Prostate gland (tissue), 2 donors: ENCODE data around the gene CCL27. TPM values are rescaled to one million over a fixed set of nuclear protein-coding genes. Genes with fewer than 3 reads are reported as not detected.

ENCODE experiments used
- DNase-seq: peaks from one replicate; pipeline ENCODE4 v3.0.0-alpha.2; 2019; ENCODE audit warnings: low spot score
- H3K27ac ChIP-seq, 2 donors: fragments of 200-600 bp; sonication (generic); 2 replicates each; pipeline ENCODE4 v1.5.1; 2017 to 2019
- H3K27me3 ChIP-seq: fragments of 200-600 bp; sonication (generic); replicated peaks from 2 replicates; pipeline ENCODE4 v1.5.1; 2019; ENCODE audit not compliant: insufficient read depth
- H3K36me3 ChIP-seq, 2 donors: fragments of 200-600 bp; sonication (generic); 1 replicate in 1 of 2; 2 replicates in 1 of 2; pipeline versions ENCODE4 v1.5.1 to v1.8.1; 2017 to 2019
- H3K4me1 ChIP-seq: fragments of 200-600 bp; sonication (generic); replicated peaks from 2 replicates; pipeline ENCODE4 v1.5.1; 2019
- H3K4me3 ChIP-seq, 2 donors: fragments of 200-600 bp; sonication (generic); 2 replicates each; pipeline ENCODE4 v1.5.1; 2017 to 2019
- H3K9me3 ChIP-seq: fragments of 200-600 bp; sonication (generic); 2 replicates; pipeline ENCODE4 v1.5.1; 2017
- POLR2A ChIP-seq: fragments of 450-650 bp; IDR thresholded peaks from one replicate; pipeline ENCODE4 v1.6.1; 2016; ENCODE audit warnings: antibody characterized with exemption, mild to moderate bottlenecking
- POLR2AphosphoS5 ChIP-seq: sonication (generic); formaldehyde crosslinking; IDR thresholded peaks from one replicate; pipeline ENCODE4 v1.6.1; 2017; ENCODE audit warnings: antibody characterized with exemption
- WGBS: methylation state at CpG from one replicate; pipeline ENCODE4 v1.1.5; 2018; 5-methylcytosine and 5-hydroxymethylcytosine counted together
- intact Hi-C: fragments of 100-400 bp; cut with DNase I; formaldehyde crosslinking; loops from one replicate; pipeline ENCODE4 v1.14.2; 2022
- total RNA-seq, 2 donors: library from RNA; depleted of rRNA; stranded (reverse); fragments of >200 nt; gene quantifications; one replicate each; pipeline ENCODE4 v1.1.0, GENCODE V29; 2016
- TF ChIP-seq, protein P1 (sequence below), 4 experiments: fragments of 200-600 bp in 2 of 4; fragments of 450-650 bp in 2 of 4; sonication (generic) in 2 of 4; IDR thresholded peaks; 1 replicate in 3 of 4; 2 replicates in 1 of 4; pipeline ENCODE4 v1.5.1; 2016 to 2019; ENCODE audit warnings: antibody characterized with exemption in 4 of 4, mild to moderate bottlenecking in 2 of 4, moderate library complexity in 2 of 4

Gene CCL27
- total RNA-seq, 2 donors from 2014 or later = not detected

DNA sequence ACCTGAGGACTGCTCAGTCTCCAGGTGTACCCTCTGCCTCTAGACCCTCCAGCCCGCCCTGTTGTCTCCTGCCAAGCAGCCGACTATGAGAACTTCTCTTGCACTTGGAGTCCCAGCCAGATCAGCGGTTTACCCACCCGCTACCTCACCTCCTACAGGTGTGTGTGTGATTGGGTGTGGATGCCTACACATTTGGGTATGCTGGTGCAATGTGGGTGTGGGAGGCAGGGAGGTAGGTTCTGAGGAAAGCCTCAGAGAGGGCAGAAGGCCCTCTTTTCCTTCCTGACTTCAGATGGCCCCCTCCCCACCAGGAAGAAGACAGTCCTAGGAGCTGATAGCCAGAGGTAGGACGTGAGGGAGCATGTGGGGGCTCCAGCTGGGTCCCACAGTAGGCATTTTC is 5.5 kb downstream of the CCL27 start:
- Histone ChIP-seq H3K36me3 (no peaks in the 10 kb centered on the region), H3K9me3 (no peaks in the 10 kb centered on the region), H3K4me3 (no peak overlapping the region), H3K27ac (no peak overlapping the region), H3K4me1 (peaks cover 16% of the 10 kb centered on the region), H3K27me3 (no peaks in the 10 kb centered on the region)
- intact Hi-C loops = no loop called here
- 79% methylated on average over 5 of the region's 5 CpGs for WGBS
- TF ChIP-seq POLR2AphosphoS5 (no peak), POLR2A (no peak)
- TF ChIP-seq, protein P1, sequence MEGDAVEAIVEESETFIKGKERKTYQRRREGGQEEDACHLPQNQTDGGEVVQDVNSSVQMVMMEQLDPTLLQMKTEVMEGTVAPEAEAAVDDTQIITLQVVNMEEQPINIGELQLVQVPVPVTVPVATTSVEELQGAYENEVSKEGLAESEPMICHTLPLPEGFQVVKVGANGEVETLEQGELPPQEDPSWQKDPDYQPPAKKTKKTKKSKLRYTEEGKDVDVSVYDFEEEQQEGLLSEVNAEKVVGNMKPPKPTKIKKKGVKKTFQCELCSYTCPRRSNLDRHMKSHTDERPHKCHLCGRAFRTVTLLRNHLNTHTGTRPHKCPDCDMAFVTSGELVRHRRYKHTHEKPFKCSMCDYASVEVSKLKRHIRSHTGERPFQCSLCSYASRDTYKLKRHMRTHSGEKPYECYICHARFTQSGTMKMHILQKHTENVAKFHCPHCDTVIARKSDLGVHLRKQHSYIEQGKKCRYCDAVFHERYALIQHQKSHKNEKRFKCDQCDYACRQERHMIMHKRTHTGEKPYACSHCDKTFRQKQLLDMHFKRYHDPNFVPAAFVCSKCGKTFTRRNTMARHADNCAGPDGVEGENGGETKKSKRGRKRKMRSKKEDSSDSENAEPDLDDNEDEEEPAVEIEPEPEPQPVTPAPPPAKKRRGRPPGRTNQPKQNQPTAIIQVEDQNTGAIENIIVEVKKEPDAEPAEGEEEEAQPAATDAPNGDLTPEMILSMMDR (IDR thresholded peaks at IDR 0.05) = no peak
- DNase-seq = no peak

GRCh38 chr9:34655394-34655793 is 7.1 kb downstream of the CCL27 start:
- H3K27ac ChIP-seq = peak overlapping the region; percentile 38 to 62
- intact Hi-C loops = no loop called here
- no peak for DNase-seq
- H3K4me1 ChIP-seq = peaks cover 20% of the 10 kb centered on the region
- H3K4me3 ChIP-seq = no peak overlapping the region
- H3K36me3 ChIP-seq = no peaks in the 10 kb centered on the region
- TF ChIP-seq POLR2A (no peak), POLR2AphosphoS5 (no peak)
- TF ChIP-seq, protein P1 (IDR thresholded peaks at IDR 0.05) = no peak
- 54% methylated on average over 5 of the region's 5 CpGs for WGBS
- H3K27me3 ChIP-seq = no peaks in the 10 kb centered on the region
- no peaks in the 10 kb centered on the region for H3K9me3 ChIP-seq

GRCh38 chr9:34654323-34655051 is 8.0 kb downstream of the CCL27 start:
- Histone ChIP-seq H3K36me3 (peaks cover 0 to 4% of the 10 kb centered on the region in 2 donors), H3K9me3 (no peaks in the 10 kb centered on the region), H3K27me3 (no peaks in the 10 kb centered on the region), H3K4me1 (peaks cover 20% of the 10 kb centered on the region), H3K27ac (peak overlapping the region; percentile 38 to 65), H3K4me3 (no peak overlapping the region)
- WGBS = 11% methylated on average over 11 of the region's 11 CpGs
- intact Hi-C loops = no loop called here
- DNase-seq = peak; percentile 66
- TF ChIP-seq POLR2AphosphoS5 = peak; percentile 67
- TF ChIP-seq, protein P1 (IDR thresholded peaks at IDR 0.05) = no peak
- no peak for TF ChIP-seq POLR2A

DNA sequence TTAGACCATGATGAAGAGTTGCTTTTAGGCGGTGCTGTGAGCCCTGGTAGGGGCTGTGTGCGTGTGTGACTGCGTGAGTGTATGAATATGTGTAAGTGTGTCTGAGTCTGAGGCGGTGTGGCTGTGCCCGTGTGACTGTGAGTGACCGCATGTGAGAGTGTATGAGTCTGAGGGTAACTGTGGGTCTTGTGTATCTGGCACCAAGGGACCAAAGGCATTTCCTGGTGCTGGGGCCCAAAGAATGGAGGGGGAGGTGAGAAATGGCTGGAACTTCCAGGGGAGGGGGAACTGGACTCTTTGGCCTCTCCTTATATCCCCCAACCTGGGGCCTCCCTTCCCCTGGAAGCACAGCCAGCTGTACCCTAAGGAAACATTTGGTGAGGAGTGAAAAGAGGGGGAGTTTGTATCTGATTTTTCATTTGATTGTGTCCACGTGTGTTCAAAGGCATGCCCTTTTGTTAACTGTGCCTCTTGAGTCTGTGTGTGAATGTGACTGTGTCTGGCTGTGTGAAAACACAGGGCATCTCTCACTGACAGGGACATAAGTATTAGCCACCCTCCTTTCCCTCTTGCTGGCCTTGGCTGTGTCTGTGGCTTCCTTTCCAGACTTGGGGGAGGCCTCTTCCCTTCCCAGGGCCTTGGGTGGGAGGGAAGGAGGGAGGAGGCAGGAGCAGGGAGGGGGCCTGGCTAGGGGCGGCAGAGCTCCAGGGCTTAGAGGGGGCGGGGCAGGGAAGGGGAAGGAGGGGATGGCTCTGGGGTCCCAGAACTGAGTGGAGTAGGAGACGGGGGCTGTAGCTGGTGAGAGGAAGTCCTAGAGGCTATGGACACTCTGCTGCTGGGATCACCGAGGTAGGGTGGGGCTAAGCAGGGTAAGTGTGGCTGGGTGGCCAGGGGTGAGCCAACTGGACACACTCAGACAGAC is 9.0 kb downstream of the CCL27 start:
- Histone ChIP-seq H3K4me3 (no peak overlapping the region), H3K4me1 (peaks cover 20% of the 10 kb centered on the region), H3K27me3 (no peaks in the 10 kb centered on the region), H3K27ac (peak overlapping the region; percentile 38 to 65), H3K9me3 (no peaks in the 10 kb centered on the region), H3K36me3 (peaks cover 4 to 5% of the 10 kb centered on the region in 2 donors)
- intact Hi-C loops = no loop called here
- 44% methylated on average over 11 of the region's 11 CpGs for WGBS
- TF ChIP-seq POLR2A (no peak), POLR2AphosphoS5 (no peak)
- TF ChIP-seq, protein P1 (IDR thresholded peaks at IDR 0.05) = no peak
- no peak for DNase-seq
